OCI-LY7 (cell line): ENCODE results near the gene ZNF547.

Source experiments
- CTCF ChIP-seq: fragments of 200-600 bp; sonication (generic); conservative IDR thresholded peaks from 2 replicates; pipeline ENCODE4 v1.5.1; 2014; ENCODE audit warnings: mild to moderate bottlenecking, antibody characterized with exemption, low read length, moderate library complexity, mixed read lengths
- EZH2phosphoT487 ChIP-seq: fragments of 200-600 bp; sonication (generic); IDR thresholded peaks from 2 replicates; pipeline ENCODE4 v1.6.1; 2018; ENCODE audit warnings: low read depth, borderline replicate concordance, mild to moderate bottlenecking, mixed run types, antibody characterized with exemption, low read length, moderate library complexity, mixed read lengths

GRCh38 chr19:57363688-57364181, 384 bp downstream of the ZNF547 start:
- TF ChIP-seq CTCF (no peak), EZH2phosphoT487 (no peak)
